GM18498 (cell line): ENCODE data around the gene PLBD1.
A peak's percentile ranks its signal among the peaks of the same experiment; 100 is the strongest.

ENCODE experiments used
- ATAC-seq: cut with Tn5 transposase; IDR thresholded peaks from one replicate; pipeline ENCODE4 v1.9.1; 2021; ENCODE audit warnings: mild to moderate bottlenecking, moderate library complexity; ENCODE audit not compliant: unreplicated experiment

Gene PLBD1

GRCh38 chr12:14570231-14570630 is 2.5 kb upstream of the PLBD1 start:
- ATAC-seq: no peak

GRCh38 chr12:14564336-14564959 is 3.2 kb downstream of the PLBD1 start:
- ATAC-seq: no peak

- ATAC-seq: no peak
Measured at GRCh38 chr12:14563046-14563445, 4.6 kb downstream of the PLBD1 start.

- no peak for ATAC-seq
Measured at GRCh38 chr12:14562279-14562678, 5.4 kb downstream of the PLBD1 start.

GRCh38 chr12:14561677-14562238 is 5.9 kb downstream of the PLBD1 start:
- no peak for ATAC-seq

- ATAC-seq: no peak
Measured at GRCh38 chr12:14560904-14561574, 6.6 kb downstream of the PLBD1 start.

- ATAC-seq: no peak
Measured at GRCh38 chr12:14558473-14558959, 9.2 kb downstream of the PLBD1 start.

- ATAC-seq: no peak
Measured at GRCh38 chr12:14557966-14558365, 9.7 kb downstream of the PLBD1 start.

GRCh38 chr12:14554281-14555007 is 13.2 kb downstream of the PLBD1 start:
- no peak for ATAC-seq

GRCh38 chr12:14548609-14549008 is 19.1 kb downstream of the PLBD1 start:
- ATAC-seq: no peak

GRCh38 chr12:14547571-14547970 is 20.1 kb downstream of the PLBD1 start:
- ATAC-seq: no peak

- no peak for ATAC-seq
Measured at GRCh38 chr12:14545144-14546124, 22.2 kb downstream of the PLBD1 start.

GRCh38 chr12:14540801-14541462 is 26.8 kb downstream of the PLBD1 start:
- ATAC-seq: peak; percentile 69

- no peak for ATAC-seq
Measured at GRCh38 chr12:14537088-14537487, 30.6 kb downstream of the PLBD1 start.

GRCh38 chr12:14532152-14532551 is 35.5 kb downstream of the PLBD1 start:
- ATAC-seq: no peak

- no peak for ATAC-seq
Measured at GRCh38 chr12:14525964-14526363, 41.7 kb downstream of the PLBD1 start.

GRCh38 chr12:14521822-14522221 is 45.9 kb downstream of the PLBD1 start:
- no peak for ATAC-seq

- ATAC-seq: no peak
Measured at GRCh38 chr12:14514946-14515345, 52.7 kb downstream of the PLBD1 start.

GRCh38 chr12:14514154-14514842 is 53.4 kb downstream of the PLBD1 start:
- no peak for ATAC-seq
